Measurements from ENCODE around the gene APOBEC3H. TPM values are rescaled to one million over a fixed set of nuclear protein-coding genes. Genes with fewer than 3 reads are reported as not detected.

APOBEC3H gene
- total RNA-seq, 6 donors from 2014 or later = 0.78 to 4.2 (median 1.0) TPM

DNA sequence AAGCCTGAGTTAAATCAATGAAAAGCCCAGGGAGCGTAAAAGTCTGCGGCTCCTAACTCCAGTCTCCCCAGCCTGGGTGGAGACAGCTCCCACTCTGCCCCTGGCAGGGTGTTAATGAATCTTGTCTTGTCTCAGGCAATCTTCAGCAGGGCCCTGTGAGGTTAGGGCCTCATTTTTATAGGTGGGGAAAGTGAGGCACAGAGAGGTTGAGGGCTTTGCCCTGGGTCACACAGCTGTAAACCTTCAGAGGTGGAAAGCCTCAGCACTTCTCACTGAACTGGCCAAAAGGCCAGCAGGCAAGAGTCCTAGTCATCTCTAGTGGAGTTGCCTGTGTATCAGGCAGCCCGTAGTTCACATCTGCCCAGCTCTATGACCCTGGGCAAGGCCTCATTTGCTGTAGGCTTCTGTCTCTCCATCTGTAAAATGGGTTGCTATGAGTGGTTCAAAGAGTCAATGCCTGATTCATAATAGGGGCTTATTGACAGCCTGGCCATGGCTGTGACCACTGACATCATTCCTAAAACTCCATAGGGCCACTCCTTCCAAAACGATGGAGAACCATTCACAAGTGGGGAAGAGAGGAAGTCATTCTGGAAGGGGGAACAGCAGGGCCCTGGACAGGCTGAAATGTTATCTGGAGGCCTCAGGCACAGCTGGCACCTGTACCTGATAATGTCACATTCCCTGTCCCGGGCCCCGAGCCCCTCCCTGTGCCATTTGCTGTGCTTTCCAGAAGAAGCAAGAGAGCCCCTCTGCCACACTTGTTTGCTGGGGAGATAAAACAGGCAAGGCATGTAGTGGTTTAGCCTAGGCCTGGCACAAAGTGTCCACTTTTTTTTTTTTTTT, 49.4 kb downstream of the APOBEC3H start:
- 71 to 72% methylated on average over 5 to 6 of the region's 6 CpGs for WGBS, 2 donors
- Histone ChIP-seq H3K9me3 (no peaks in the 10 kb centered on the region), H3K4me1 (peaks cover 39 to 70% (median 54%) of the 10 kb centered on the region in 4 donors), H3K27ac (peak overlapping the region; percentile 86 to 96 (median 91)), H3K36me3 (peaks cover 0 to 19% (median 2%) of the 10 kb centered on the region in 4 donors), H3K4me3 (peak overlapping the region in 3 of 4 donors; percentile 88 to 94 (median 90)), H3K27me3 (no peaks in the 10 kb centered on the region)
- ATAC-seq (ENCODE audit: low FRiP score in 2 of 2) = no peak
- no peak for DNase-seq
- TF ChIP-seq POLR2AphosphoS5 (IDR thresholded peaks at IDR 0.05) (no peak), POLR2A (IDR thresholded peaks at IDR 0.05) (no peak), EP300 (IDR thresholded peaks at IDR 0.05) (no peak)
- TF ChIP-seq, protein P1, sequence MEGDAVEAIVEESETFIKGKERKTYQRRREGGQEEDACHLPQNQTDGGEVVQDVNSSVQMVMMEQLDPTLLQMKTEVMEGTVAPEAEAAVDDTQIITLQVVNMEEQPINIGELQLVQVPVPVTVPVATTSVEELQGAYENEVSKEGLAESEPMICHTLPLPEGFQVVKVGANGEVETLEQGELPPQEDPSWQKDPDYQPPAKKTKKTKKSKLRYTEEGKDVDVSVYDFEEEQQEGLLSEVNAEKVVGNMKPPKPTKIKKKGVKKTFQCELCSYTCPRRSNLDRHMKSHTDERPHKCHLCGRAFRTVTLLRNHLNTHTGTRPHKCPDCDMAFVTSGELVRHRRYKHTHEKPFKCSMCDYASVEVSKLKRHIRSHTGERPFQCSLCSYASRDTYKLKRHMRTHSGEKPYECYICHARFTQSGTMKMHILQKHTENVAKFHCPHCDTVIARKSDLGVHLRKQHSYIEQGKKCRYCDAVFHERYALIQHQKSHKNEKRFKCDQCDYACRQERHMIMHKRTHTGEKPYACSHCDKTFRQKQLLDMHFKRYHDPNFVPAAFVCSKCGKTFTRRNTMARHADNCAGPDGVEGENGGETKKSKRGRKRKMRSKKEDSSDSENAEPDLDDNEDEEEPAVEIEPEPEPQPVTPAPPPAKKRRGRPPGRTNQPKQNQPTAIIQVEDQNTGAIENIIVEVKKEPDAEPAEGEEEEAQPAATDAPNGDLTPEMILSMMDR (IDR thresholded peaks at IDR 0.05) = no peak

DNA sequence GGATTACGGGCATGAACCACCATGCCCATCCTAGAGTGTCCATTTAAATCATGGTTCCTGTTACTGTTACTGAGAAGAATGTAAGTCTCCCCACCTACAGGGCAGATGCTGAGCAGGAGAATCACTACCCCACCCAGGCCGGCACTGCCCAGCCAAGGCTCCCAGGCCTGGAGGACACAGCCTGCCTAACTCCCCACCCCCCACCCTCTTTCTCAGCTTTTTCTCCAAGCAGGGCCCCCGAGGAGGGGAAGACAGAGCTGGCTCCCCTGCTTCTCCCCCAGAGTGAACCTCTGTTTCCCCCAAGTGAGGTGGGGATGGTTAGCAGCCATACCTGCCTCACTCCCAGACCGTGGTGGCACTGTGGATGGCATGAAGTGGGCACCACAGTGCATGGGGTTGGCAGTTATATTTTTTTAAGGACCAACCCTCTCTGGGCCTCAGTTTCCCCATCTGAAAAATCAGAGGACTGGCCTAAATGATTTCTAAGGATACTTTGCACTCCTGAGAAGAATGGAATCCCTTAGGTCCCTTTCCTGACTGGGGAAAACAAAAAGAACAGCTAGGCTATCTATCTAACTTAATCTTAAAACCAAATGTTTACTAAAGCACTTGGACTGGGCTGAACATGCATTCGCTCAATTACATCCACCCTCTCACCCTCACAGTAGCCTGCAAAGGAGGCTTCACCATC, 50.4 kb downstream of the APOBEC3H start:
- DNase-seq (no peak), ATAC-seq (ENCODE audit: low FRiP score in 2 of 2) (no peak)
- Histone ChIP-seq H3K36me3 (peaks cover 0 to 19% (median 2%) of the 10 kb centered on the region in 4 donors), H3K9me3 (no peaks in the 10 kb centered on the region), H3K4me1 (peaks cover 44 to 77% (median 57%) of the 10 kb centered on the region in 4 donors), H3K27ac (peak overlapping the region; percentile 42 to 96 (median 91)), H3K4me3 (no peak overlapping the region), H3K27me3 (no peaks in the 10 kb centered on the region)
- TF ChIP-seq, protein P1 (IDR thresholded peaks at IDR 0.05) = no peak
- no peak for TF ChIP-seq EP300 (IDR thresholded peaks at IDR 0.05)
- no peak for TF ChIP-seq POLR2AphosphoS5 (IDR thresholded peaks at IDR 0.05)
- TF ChIP-seq POLR2A (IDR thresholded peaks at IDR 0.05) = no peak
- WGBS, 2 donors = 70 to 75% methylated on average over 4 to 5 of the region's 5 CpGs

DNA sequence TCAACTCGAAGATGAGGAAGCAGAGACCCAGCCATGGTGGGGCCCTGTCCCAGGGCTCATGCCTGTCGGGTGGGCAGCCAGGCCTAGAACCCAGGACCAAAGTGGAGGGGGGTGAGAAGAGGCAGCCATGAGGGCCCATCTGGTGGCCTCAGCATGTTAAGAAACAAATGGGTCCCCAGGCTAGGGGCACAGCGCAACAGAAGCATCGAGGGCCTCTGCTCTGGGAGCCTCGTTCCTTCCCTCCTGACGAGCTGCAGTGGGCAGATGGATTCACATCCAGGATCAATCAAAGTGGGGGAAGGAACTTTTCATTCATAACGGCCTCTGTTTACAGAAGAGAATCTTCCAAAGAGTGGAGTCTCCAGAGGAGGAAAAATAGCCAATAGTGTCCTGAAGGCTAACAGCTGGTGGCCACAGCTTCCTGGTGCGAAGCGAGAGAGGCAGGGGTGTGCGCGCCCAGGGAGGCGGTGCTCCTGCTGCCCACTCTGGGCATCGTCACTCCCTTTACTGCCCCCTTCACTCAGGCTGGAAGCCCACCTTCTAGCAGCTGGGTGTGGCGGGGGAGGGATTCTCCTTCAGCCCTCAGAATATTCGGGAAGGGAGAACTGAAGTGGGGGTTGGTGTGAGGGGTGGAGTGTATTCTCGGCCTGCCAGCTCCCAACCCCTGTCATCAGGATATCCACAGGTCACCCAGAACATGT, 51.1 kb downstream of the APOBEC3H start:
- ATAC-seq (ENCODE audit: low FRiP score in 2 of 2) (no peak), DNase-seq (no peak)
- no peak overlapping the region for H3K4me3 ChIP-seq
- H3K27me3 ChIP-seq = no peaks in the 10 kb centered on the region
- no peaks in the 10 kb centered on the region for H3K9me3 ChIP-seq
- peak overlapping the region; percentile 42 to 96 (median 91) for H3K27ac ChIP-seq
- H3K36me3 ChIP-seq = peaks cover 0 to 19% (median 2%) of the 10 kb centered on the region in 4 donors
- TF ChIP-seq, protein P1 (IDR thresholded peaks at IDR 0.05) = no peak
- TF ChIP-seq POLR2A (IDR thresholded peaks at IDR 0.05) = peak in 1 of 4 donors; percentile 0
- H3K4me1 ChIP-seq = peaks cover 47 to 77% (median 60%) of the 10 kb centered on the region in 4 donors
- 67 to 74% methylated on average over 13 to 16 of the region's 16 CpGs for WGBS, 2 donors

DNA sequence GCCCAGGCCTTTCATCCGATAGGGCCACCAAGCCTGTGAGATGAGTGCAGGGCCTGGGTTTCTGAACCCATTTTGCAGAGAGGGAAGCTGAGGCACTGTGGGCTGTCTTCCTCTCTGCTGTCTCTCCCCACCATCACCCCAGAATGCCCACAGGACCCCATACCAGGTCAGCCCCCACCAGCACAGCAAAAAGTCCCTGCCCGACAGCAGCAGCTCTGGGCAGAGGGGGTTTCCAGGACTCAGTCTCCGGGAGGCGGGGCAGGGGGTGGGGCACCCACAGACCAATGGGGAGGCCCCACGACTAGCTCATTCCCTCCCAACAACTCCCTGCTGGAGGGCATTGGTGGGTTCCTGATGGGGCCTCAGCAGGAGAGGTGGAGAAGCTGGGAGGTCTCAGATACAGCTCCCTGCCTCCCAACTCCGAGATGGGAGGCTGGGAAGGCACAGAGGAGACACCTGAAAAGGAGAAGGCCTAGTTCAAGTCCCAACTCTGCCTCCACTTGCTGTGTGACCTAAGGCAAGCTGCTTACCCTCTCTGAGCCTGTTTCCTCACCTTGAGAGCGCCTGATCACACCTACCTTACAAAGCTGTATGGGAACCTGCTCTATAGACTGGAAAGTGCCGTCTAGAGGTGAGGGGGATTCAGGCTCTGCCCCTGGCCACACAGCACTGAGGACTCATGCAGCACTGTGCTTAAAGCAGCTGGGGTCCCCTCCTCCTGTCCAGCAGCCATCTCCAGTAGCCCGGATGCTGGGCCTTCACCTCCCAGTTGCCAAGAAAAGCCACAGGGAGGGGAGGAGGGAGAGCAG, 51.9 kb downstream of the APOBEC3H start:
- Histone ChIP-seq H3K36me3 (peaks cover 0 to 19% (median 2%) of the 10 kb centered on the region in 4 donors), H3K27ac (peak overlapping the region; percentile 42 to 96 (median 91)), H3K4me3 (no peak overlapping the region), H3K27me3 (no peaks in the 10 kb centered on the region), H3K9me3 (no peaks in the 10 kb centered on the region), H3K4me1 (peaks cover 48 to 75% (median 63%) of the 10 kb centered on the region in 4 donors)
- no peak for ATAC-seq (ENCODE audit: low FRiP score in 2 of 2)
- WGBS, 2 donors = 71 to 75% methylated on average over 5 to 9 of the region's 9 CpGs
- TF ChIP-seq POLR2A (IDR thresholded peaks at IDR 0.05) = peak in 1 of 4 donors; percentile 6
- TF ChIP-seq, protein P1 (IDR thresholded peaks at IDR 0.05) = no peak
- peak in 1 of 2 donors; percentile 11 for TF ChIP-seq POLR2AphosphoS5 (IDR thresholded peaks at IDR 0.05)
- DNase-seq = peak; percentile 56 to 89
